ENCODE results near the gene GFAP.

DNA sequence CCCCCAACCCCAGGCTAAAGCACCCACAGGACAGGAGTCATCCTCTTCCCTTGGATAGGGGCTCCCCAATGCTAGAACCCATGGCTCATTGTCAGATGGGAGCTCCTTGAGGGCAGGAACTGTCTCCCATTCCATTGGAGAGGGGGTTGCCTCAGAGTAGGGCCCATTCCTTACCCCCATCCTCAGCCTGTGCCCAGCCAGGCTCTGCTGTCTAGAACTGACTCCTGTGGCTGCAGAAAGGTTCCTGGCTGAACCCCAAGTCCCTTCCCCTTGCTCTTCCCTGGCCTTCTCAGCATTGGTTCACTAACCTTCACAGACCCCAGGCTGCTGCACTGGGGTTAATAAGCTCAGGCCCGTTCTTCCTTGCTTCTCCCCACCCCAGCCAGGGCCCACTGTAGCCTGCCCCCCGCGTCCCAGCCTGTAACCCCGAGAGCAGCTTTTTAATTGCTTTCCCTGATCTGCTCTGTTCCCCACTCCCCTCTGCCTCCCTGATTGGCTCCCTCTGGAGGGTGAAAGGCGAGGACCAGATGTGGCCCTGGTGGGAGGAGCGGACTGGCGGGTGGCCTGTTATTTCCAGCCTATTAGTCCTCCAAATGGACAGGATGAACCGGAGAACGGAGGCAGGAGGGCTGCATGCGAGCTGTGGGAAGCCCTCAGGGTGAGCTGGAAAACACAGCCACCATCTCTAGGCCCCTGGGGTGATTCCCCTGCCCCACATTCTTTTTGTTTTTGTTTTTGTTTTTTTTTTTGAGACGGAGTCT is 6.0 kb upstream of the GFAP start:
- TF ChIP-seq, protein P1, sequence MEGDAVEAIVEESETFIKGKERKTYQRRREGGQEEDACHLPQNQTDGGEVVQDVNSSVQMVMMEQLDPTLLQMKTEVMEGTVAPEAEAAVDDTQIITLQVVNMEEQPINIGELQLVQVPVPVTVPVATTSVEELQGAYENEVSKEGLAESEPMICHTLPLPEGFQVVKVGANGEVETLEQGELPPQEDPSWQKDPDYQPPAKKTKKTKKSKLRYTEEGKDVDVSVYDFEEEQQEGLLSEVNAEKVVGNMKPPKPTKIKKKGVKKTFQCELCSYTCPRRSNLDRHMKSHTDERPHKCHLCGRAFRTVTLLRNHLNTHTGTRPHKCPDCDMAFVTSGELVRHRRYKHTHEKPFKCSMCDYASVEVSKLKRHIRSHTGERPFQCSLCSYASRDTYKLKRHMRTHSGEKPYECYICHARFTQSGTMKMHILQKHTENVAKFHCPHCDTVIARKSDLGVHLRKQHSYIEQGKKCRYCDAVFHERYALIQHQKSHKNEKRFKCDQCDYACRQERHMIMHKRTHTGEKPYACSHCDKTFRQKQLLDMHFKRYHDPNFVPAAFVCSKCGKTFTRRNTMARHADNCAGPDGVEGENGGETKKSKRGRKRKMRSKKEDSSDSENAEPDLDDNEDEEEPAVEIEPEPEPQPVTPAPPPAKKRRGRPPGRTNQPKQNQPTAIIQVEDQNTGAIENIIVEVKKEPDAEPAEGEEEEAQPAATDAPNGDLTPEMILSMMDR (IDR thresholded peaks at IDR 0.05): no peak
- TF ChIP-seq POLR2A (IDR thresholded peaks at IDR 0.05): no peak
